ENCODE measurements around the gene SMIM7. TPM values are rescaled to one million over a fixed set of nuclear protein-coding genes. Genes with fewer than 3 reads are reported as not detected.

The SMIM7 gene
- total RNA-seq, 1 experiment from 2014 or later = 55.9 TPM

DNA sequence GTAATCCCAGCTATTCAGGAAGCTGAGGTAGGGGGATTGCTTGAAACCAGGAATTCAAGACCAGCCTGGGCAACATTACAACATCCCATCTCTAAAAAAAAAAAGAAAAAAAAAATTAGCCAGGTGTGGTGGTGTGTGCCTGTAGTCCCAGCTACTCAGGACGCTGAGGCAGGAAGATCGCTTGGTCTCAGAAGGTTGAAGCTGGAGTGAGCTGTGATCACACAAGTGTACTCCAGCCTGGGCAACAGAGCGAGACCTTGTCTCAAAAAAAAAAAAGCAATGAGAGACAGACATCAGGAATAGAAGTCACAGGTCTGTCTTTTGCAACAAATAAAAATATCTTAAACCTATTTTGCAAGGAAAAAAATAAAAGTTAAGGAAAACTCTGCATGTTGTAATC lies 24.3 kb upstream of the SMIM7 start:
- CTCF ChIA-PET = interaction anchor here (1.0 kb wide), 1 partner anchor 12 kb away, joined by 3 read pairs; no protein-coding TSS in a partner anchor

DNA sequence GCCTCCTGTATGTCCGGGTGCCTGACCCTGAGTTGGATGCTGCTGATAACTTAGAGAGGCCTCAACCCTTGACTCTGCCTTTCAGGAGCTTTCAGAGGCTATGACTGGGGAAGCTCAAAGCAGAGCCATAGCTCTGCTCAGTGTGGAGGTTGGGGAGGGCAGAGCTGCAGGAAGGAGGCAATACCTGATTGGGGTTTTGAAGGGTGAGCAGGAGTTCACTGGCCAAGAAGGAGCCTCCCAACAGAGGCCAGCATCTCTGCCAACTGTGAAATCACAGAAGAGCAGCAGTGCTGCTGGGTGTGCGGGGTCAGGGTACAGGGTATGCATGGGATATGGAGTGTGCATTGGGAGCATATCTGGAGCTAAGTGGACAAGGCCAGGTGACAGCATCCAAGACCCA lies 22.6 kb upstream of the SMIM7 start:
- TF ChIP-seq ATF2 (CRISPR knock-in tag; IDR thresholded peaks at IDR 0.05; ENCODE audit: borderline replicate concordance, low read depth) (no peak), ZNF423 (CRISPR knock-in tag; IDR thresholded peaks at IDR 0.05) (no peak), ZNF219 (CRISPR knock-in tag; IDR thresholded peaks at IDR 0.05; ENCODE audit: borderline replicate concordance) (no peak), HMGA2 (CRISPR knock-in tag; IDR thresholded peaks at IDR 0.05) (no peak), CREB1 (CRISPR knock-in tag; IDR thresholded peaks at IDR 0.05) (no peak), ZNF138 (CRISPR knock-in tag; conservative IDR thresholded peaks at IDR 0.05) (no peak), EMX1 (CRISPR knock-in tag; IDR thresholded peaks at IDR 0.05) (no peak), MAX (CRISPR knock-in tag; IDR thresholded peaks at IDR 0.05) (no peak), MXD4 (CRISPR knock-in tag; IDR thresholded peaks at IDR 0.05; ENCODE audit: borderline replicate concordance) (no peak), NFYB (CRISPR knock-in tag; conservative IDR thresholded peaks at IDR 0.05; ENCODE audit: low read depth) (no peak), RORB (CRISPR knock-in tag; IDR thresholded peaks at IDR 0.05) (no peak), CTCF (IDR thresholded peaks at IDR 0.05) (no peak), NFATC4 (CRISPR knock-in tag; IDR thresholded peaks at IDR 0.05) (no peak), OVOL2 (CRISPR knock-in tag; IDR thresholded peaks at IDR 0.05; ENCODE audit: borderline replicate concordance) (no peak)
- TF ChIP-seq, protein P1, sequence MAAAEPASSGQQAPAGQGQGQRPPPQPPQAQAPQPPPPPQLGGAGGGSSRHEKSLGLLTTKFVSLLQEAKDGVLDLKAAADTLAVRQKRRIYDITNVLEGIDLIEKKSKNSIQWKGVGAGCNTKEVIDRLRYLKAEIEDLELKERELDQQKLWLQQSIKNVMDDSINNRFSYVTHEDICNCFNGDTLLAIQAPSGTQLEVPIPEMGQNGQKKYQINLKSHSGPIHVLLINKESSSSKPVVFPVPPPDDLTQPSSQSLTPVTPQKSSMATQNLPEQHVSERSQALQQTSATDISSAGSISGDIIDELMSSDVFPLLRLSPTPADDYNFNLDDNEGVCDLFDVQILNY (CRISPR knock-in tag; IDR thresholded peaks at IDR 0.05) = no peak
- TF ChIP-seq, protein P2, sequence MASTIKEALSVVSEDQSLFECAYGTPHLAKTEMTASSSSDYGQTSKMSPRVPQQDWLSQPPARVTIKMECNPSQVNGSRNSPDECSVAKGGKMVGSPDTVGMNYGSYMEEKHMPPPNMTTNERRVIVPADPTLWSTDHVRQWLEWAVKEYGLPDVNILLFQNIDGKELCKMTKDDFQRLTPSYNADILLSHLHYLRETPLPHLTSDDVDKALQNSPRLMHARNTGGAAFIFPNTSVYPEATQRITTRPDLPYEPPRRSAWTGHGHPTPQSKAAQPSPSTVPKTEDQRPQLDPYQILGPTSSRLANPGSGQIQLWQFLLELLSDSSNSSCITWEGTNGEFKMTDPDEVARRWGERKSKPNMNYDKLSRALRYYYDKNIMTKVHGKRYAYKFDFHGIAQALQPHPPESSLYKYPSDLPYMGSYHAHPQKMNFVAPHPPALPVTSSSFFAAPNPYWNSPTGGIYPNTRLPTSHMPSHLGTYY (CRISPR knock-in tag; IDR thresholded peaks at IDR 0.05) = no peak
- TF ChIP-seq, protein P3, sequence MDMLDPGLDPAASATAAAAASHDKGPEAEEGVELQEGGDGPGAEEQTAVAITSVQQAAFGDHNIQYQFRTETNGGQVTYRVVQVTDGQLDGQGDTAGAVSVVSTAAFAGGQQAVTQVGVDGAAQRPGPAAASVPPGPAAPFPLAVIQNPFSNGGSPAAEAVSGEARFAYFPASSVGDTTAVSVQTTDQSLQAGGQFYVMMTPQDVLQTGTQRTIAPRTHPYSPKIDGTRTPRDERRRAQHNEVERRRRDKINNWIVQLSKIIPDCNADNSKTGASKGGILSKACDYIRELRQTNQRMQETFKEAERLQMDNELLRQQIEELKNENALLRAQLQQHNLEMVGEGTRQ (CRISPR knock-in tag; IDR thresholded peaks at IDR 0.05) = no peak
- TF ChIP-seq, protein P4, sequence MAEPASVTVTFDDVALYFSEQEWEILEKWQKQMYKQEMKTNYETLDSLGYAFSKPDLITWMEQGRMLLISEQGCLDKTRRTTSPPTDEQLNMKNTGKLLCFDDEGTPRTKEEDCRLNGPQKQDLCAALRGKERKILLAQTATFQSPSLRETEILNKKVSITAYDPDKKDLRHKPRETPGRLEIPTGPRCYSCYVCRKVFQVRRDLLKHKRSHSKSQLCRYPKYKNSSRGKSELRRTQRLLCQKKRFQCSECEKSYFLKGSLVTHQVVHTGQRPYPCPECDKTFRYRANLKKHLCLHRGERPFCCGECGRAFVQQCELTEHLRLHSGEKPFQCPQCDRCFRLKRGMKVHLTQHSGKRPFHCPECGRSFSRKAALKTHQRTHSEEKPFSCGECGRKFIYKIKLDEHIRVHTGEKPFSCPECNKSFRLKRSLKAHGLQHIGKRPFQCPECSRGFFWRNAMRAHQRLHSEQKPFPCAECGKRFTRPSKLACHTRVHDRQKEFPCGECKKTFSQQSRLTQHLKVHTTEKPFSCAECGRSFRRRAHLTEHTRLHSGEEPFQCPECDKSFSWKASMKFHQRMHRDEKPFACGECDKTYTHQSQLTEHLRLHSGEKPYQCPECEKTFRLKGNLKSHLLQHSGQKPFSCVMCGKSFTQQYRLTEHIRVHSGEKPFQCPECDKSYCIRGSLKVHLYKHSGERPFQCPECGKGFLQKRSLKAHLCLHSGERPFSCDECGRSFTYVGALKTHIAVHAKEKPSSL (CRISPR knock-in tag; conservative IDR thresholded peaks at IDR 0.05) = no peak
- Mint-ChIP-seq H3K4me3 (no peak overlapping the region), H3K9me3 (no peaks in the 10 kb centered on the region), H3K4me1 (no peaks in the 10 kb centered on the region), H3K27ac (no peak overlapping the region), H3K27me3 (ENCODE audit: low read depth) (no peaks in the 10 kb centered on the region), H3K36me3 (peaks cover 28% of the 10 kb centered on the region)
- CTCF ChIA-PET = no interaction called here
- POLR2A ChIA-PET = no interaction called here
- DNase-seq (ENCODE audit: low spot score) = no peak
- no peak for ATAC-seq

More for the DNA sequence above, 24.3 kb upstream of the SMIM7 start:
- no peaks in the 10 kb centered on the region for H3K4me1 Mint-ChIP-seq
- no peak overlapping the region for H3K27ac Mint-ChIP-seq
- no peak for ATAC-seq
- DNase-seq (ENCODE audit: low spot score) = no peak
- TF ChIP-seq, protein P5, sequence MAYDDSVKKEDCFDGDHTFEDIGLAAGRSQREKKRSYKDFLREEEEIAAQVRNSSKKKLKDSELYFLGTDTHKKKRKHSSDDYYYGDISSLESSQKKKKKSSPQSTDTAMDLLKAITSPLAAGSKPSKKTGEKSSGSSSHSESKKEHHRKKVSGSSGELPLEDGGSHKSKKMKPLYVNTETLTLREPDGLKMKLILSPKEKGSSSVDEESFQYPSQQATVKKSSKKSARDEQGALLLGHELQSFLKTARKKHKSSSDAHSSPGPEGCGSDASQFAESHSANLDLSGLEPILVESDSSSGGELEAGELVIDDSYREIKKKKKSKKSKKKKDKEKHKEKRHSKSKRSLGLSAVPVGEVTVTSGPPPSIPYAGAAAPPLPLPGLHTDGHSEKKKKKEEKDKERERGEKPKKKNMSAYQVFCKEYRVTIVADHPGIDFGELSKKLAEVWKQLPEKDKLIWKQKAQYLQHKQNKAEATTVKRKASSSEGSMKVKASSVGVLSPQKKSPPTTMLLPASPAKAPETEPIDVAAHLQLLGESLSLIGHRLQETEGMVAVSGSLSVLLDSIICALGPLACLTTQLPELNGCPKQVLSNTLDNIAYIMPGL (CRISPR knock-in tag; IDR thresholded peaks at IDR 0.05) = no peak
- no peak for TF ChIP-seq CBFB (CRISPR knock-in tag; IDR thresholded peaks at IDR 0.05; ENCODE audit: low read depth)
- no peak for TF ChIP-seq MYBL2 (CRISPR knock-in tag; IDR thresholded peaks at IDR 0.05)
- TF ChIP-seq JUN (CRISPR knock-in tag; IDR thresholded peaks at IDR 0.05) = no peak
- TF ChIP-seq TEAD1 (CRISPR knock-in tag; IDR thresholded peaks at IDR 0.05) = no peak
- no peak for TF ChIP-seq ZNF121 (CRISPR knock-in tag; IDR thresholded peaks at IDR 0.05)
- TF ChIP-seq, protein P1 (CRISPR knock-in tag; IDR thresholded peaks at IDR 0.05) = no peak
- no peak for TF ChIP-seq GRHL2 (CRISPR knock-in tag; IDR thresholded peaks at IDR 0.05; ENCODE audit: insufficient replicate concordance, severe bottlenecking)
- TF ChIP-seq ZNF423 (CRISPR knock-in tag; IDR thresholded peaks at IDR 0.05) = no peak
- no peak for TF ChIP-seq ZNF219 (CRISPR knock-in tag; IDR thresholded peaks at IDR 0.05; ENCODE audit: borderline replicate concordance)
- H3K9me3 Mint-ChIP-seq = no peaks in the 10 kb centered on the region
- no peaks in the 10 kb centered on the region; the same call in 1 of the 2 replicates for H3K27me3 Mint-ChIP-seq (ENCODE audit: low read depth)
- peaks cover 28% of the 10 kb centered on the region for H3K36me3 Mint-ChIP-seq
- no peak overlapping the region for H3K4me3 Mint-ChIP-seq
- POLR2A ChIA-PET = no interaction called here

All from WTC11 (cell line).